Psoas muscle (tissue), 8 donors: Measurements from ENCODE around the gene PCDHAC2. TPM values are rescaled to one million over a fixed set of nuclear protein-coding genes. Genes with fewer than 3 reads are reported as not detected.
A peak's percentile ranks its signal among the peaks of the same experiment; 100 is the strongest.

ENCODE experiments used
- ATAC-seq, 4 donors: fragments of 200-7000 bp; cut with Tn5 transposase; one replicate each; pipeline ENCODE4 v1.9.1; 2020; ENCODE audit warnings: moderate library complexity in 3 of 4, mild to moderate bottlenecking in 2 of 4
- DNase-seq, 2 donors: peaks; one replicate each; pipeline ENCODE4 v3.0.0-alpha.2; 2020
- H3K27ac ChIP-seq: fragments of 200-600 bp; one replicate; pipeline ENCODE4 v1.8.0; 2022
- H3K27me3 ChIP-seq, 3 donors: fragments of 200-600 bp in 1 of 3; one replicate each; pipeline versions ENCODE4 v1.6.1 to v1.8.0; 2013 to 2022; ENCODE audit warnings: low read length in 2 of 3, mild to moderate bottlenecking in 2 of 3, moderate library complexity in 1 of 3; ENCODE audit not compliant: insufficient read depth in 3 of 3
- H3K36me3 ChIP-seq, 2 donors: fragments of 200-600 bp in 1 of 2; one replicate each; pipeline versions ENCODE4 v1.6.1 to v1.8.0; 2013 to 2022; ENCODE audit warnings: low read depth in 1 of 2, mild to moderate bottlenecking in 1 of 2, moderate library complexity in 1 of 2; ENCODE audit not compliant: insufficient read depth in 1 of 2
- H3K4me1 ChIP-seq: fragments of 200-600 bp; one replicate; pipeline ENCODE4 v1.8.0; 2022
- H3K4me3 ChIP-seq: fragments of 200-600 bp; one replicate; pipeline ENCODE4 v1.8.0; 2022; ENCODE audit warnings: mild to moderate bottlenecking
- H3K9me3 ChIP-seq: fragments of 200-600 bp; one replicate; pipeline ENCODE4 v1.8.0; 2022
- WGBS, 3 donors: extraction: QIAGEN DNeasy Blood & Tissue Kit; methylation state at CpG; one replicate each; pipeline versions ENCODE4 v1.1.6 to v1.1.7; 2013; 5-methylcytosine and 5-hydroxymethylcytosine counted together
- intact Hi-C, 2 donors: fragments of 100-400 bp; cut with DNase I; formaldehyde crosslinking; loops; one replicate each; pipeline versions ENCODE4 v1.11.0 to v1.14.2; 2022
- polyA plus RNA-seq, 3 donors: library from polyadenylated mRNA; stranded (reverse); fragments of 200-250 nt; gene quantifications; one replicate each; pipeline ENCODE4 v1.2.3, GENCODE V29; 2013
- total RNA-seq, 4 donors: library from RNA; stranded (reverse); fragmentation: NEBNext Ultra II Directional in 2 of 4; extraction: Animal tissue kit (Norgen Biotek cat#: 25700) in 2 of 4; gene quantifications; one replicate each; pipeline versions ENCODE4 v1.2.1 to v1.2.4, GENCODE V29; 2021 to 2023
- TF ChIP-seq, protein P1 (sequence below): fragments of 200-600 bp; IDR thresholded peaks from one replicate; pipeline ENCODE4 v1.8.0; 2022; ENCODE audit warnings: antibody characterized with exemption
- donor health status: healthy with polysubstance abuse.
- donor health status: DM: no; HTN: no; CAD: no; lungs with moderate emphysema.
- donor health status: Bipolar disorder and iron deficiency.
- donor health status: healthy.
- donor health status: DM: yes; HTN: yes; CAD: no.
- donor health status: DM: no; HTN: no; CAD: no.
- donor health status: DM: no; HTN: no; CAD: no.
- donor health status: DM: yes; HTN: yes; CAD: no.

PCDHAC2 gene
- total and polyA plus RNA-seq, 7 donors: 0.01 to 0.62 (median 0.12) TPM; not detected in 1

DNA sequence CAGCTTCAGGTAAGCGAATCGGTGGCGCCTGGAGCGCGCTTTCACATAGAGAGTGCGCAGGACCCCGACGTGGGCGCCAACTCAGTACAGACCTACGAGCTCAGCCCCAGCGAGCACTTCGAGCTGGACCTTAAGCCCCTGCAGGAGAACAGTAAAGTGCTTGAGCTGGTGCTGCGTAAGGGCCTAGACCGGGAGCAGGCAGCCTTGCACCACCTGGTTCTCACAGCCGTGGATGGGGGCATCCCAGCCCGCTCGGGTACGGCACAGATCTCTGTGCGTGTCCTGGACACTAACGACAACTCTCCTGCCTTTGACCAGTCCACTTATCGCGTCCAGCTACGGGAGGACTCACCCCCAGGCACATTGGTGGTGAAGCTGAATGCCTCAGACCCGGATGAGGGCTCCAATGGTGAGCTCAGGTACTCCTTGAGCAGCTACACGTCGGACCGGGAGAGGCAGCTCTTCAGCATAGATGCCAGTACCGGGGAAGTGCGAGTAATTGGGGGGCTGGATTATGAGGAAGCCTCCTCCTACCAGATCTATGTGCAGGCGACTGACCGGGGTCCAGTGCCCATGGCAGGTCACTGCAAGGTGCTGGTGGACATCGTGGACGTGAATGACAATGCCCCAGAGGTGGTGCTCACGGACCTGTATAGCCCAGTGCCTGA lies 1.1 kb downstream of the PCDHAC2 start:
- H3K27ac ChIP-seq: no peak overlapping the region
- DNase-seq: no peak
- H3K9me3 ChIP-seq: no peaks in the 10 kb centered on the region
- peak overlapping the region; percentile 67 for H3K4me3 ChIP-seq
- WGBS, 3 donors: 35 to 37% (median 35%) methylated on average over 34 of the region's 34 CpGs
- intact Hi-C loops: no loop called here
- ATAC-seq: no peak
- no peaks in the 10 kb centered on the region for H3K4me1 ChIP-seq
- peaks cover 0 to 47% (median 13%) of the 10 kb centered on the region in 3 donors for H3K27me3 ChIP-seq
- H3K36me3 ChIP-seq: no peaks in the 10 kb centered on the region
- TF ChIP-seq, protein P1, sequence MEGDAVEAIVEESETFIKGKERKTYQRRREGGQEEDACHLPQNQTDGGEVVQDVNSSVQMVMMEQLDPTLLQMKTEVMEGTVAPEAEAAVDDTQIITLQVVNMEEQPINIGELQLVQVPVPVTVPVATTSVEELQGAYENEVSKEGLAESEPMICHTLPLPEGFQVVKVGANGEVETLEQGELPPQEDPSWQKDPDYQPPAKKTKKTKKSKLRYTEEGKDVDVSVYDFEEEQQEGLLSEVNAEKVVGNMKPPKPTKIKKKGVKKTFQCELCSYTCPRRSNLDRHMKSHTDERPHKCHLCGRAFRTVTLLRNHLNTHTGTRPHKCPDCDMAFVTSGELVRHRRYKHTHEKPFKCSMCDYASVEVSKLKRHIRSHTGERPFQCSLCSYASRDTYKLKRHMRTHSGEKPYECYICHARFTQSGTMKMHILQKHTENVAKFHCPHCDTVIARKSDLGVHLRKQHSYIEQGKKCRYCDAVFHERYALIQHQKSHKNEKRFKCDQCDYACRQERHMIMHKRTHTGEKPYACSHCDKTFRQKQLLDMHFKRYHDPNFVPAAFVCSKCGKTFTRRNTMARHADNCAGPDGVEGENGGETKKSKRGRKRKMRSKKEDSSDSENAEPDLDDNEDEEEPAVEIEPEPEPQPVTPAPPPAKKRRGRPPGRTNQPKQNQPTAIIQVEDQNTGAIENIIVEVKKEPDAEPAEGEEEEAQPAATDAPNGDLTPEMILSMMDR: no peak

DNA sequence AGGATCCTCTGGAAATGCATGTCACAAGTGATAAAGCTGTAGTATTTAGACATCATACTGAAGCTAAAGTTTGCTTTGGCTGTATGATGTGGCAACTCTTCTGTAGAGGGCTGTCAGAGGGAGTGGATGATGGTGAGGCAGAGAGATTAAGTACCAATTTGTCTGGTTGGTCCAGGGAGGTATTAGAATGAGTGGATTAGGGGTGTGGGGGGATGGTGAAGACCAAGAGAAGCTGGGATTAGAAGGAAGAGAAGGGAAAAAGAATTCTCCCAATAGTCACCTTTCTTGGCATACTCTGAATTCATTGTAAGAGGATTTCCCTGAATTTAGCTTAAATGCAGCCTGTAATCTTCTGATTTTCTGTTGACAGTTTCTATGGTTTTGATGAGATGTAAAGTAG lies 3.6 kb downstream of the PCDHAC2 start:
- no peak for DNase-seq
- H3K9me3 ChIP-seq: no peaks in the 10 kb centered on the region
- H3K27me3 ChIP-seq: peaks cover 0 to 34% (median 13%) of the 10 kb centered on the region in 3 donors
- intact Hi-C loops: no loop called here
- TF ChIP-seq, protein P1: no peak
- no peak overlapping the region for H3K27ac ChIP-seq
- H3K4me1 ChIP-seq: no peaks in the 10 kb centered on the region
- no peak for ATAC-seq
- H3K36me3 ChIP-seq: no peaks in the 10 kb centered on the region
- no peak overlapping the region for H3K4me3 ChIP-seq

DNA sequence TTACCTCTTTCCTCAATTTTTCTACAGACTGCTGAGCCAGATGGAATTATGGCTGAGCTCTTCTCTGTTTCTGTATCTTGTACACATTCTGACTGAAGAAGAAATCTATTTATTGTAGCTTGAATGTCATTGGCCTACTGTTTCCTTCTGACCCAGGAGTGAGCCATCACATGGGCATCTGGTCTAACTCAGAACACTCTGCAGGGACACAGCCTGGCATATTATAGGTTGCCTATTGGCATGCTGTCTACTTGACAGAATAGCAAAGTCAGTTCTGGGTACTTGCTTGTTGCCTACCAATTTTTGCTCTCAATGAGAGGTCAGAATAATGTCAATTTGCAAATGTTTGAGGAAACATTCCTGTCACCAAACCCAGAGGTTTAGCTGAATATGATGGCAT lies 7.3 kb downstream of the PCDHAC2 start:
- no peaks in the 10 kb centered on the region for H3K9me3 ChIP-seq
- ATAC-seq: no peak
- intact Hi-C loops: no loop called here
- DNase-seq: no peak
- H3K4me3 ChIP-seq: no peak overlapping the region
- no peaks in the 10 kb centered on the region for H3K36me3 ChIP-seq
- no peaks in the 10 kb centered on the region for H3K4me1 ChIP-seq
- H3K27ac ChIP-seq: no peak overlapping the region
- H3K27me3 ChIP-seq: peaks cover 0 to 10% (median 0%) of the 10 kb centered on the region in 3 donors
- TF ChIP-seq, protein P1: no peak

DNA sequence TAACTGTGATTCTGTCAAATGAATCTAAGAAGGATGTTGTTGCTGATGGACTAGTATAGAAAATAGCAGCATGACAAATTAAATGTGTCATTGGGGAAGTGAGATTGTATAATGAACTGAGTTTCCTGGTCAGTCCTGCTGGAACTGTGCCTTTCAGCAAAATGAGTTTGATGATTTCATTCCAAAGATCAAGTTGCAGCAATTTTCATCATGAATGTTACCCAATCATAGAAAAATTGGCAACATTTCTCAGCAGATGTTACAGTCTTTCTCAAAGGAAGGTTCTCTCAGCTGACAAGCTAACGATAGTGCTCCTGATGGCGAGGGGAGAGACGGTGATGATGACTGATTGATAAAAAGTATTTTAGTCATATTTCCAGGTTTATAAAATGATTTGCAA lies 10.7 kb downstream of the PCDHAC2 start:
- TF ChIP-seq, protein P1: no peak
- WGBS, 3 donors: 20 to 31% (median 30%) methylated on average over 3 of the region's 3 CpGs
- no peak overlapping the region for H3K27ac ChIP-seq
- H3K4me1 ChIP-seq: no peaks in the 10 kb centered on the region
- no peak overlapping the region for H3K4me3 ChIP-seq
- H3K36me3 ChIP-seq: no peaks in the 10 kb centered on the region
- no peak for DNase-seq
- no peaks in the 10 kb centered on the region for H3K9me3 ChIP-seq
- H3K27me3 ChIP-seq: peaks cover 0 to 4% (median 0%) of the 10 kb centered on the region in 3 donors
- intact Hi-C loops: no loop called here
- peak in 3 of 4 donors; percentile 27 to 38 (median 36) for ATAC-seq

DNA sequence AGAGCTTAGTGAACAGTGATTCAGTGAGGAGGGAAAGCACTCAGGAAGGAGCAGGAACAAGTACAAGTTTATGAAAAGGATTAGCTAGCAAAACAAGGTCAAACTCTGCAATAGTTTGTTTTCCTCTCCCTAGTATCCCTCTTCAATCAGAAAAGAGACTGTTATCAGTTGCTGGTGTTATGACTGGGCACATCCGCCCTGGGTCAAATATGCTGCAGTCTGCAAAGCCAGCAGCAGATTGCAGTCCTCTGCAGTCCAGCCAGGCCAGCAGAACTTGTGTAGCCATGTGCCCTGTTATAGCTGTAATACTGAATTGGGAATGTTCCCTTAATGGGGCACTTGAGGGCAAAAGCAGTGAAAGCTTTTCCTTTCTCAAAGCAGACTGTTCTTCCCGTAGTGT lies 12.0 kb downstream of the PCDHAC2 start:
- 24 to 53% (median 52%) methylated on average over 2 of the region's 2 CpGs for WGBS, 3 donors
- H3K27me3 ChIP-seq: peaks cover 0 to 4% (median 0%) of the 10 kb centered on the region in 3 donors
- no peaks in the 10 kb centered on the region for H3K4me1 ChIP-seq
- intact Hi-C loops: no loop called here
- ATAC-seq: no peak
- no peak overlapping the region for H3K4me3 ChIP-seq
- TF ChIP-seq, protein P1: no peak
- H3K9me3 ChIP-seq: no peaks in the 10 kb centered on the region
- no peak for DNase-seq
- no peaks in the 10 kb centered on the region for H3K36me3 ChIP-seq
- no peak overlapping the region for H3K27ac ChIP-seq
